Activated T-cell treated with anti-CD3 and anti-CD28 coated beads for 24 hours (primary cell): ENCODE measurements around the gene DOCK1.

Source experiments
- DNase-seq: peaks from one replicate; pipeline ENCODE4 v3.0.0-alpha.2; 2020; ENCODE audit warnings: low read depth

The DOCK1 gene

GRCh38 chr10:127467811-127468210 lies 562.6 kb downstream of the DOCK1 start:
- DNase-seq, result no peak

- no peak for DNase-seq
These were observed 563.4 kb downstream of the DOCK1 start for GRCh38 chr10:127468632-127469031.

DNA sequence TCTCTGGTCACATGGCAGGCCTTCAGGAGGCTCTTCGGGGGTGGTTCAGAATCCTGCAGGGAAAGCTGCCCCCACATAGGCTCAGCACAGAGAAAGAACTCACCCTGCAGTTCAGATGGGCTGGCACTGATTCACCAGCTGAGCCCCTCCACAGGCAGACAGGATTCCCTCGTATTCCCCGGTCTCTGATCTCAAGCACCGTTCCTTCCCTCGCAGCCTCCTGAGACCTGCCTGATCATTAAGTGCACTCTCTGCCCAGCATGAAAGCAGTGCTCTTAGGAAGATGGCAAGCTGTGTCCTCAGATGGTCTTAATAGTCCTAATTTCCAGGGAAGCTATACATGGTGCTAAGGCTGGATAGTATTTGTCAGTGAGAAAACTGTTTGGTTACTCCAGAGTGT lies 565.7 kb downstream of the DOCK1 start:
- no peak for DNase-seq

DNA sequence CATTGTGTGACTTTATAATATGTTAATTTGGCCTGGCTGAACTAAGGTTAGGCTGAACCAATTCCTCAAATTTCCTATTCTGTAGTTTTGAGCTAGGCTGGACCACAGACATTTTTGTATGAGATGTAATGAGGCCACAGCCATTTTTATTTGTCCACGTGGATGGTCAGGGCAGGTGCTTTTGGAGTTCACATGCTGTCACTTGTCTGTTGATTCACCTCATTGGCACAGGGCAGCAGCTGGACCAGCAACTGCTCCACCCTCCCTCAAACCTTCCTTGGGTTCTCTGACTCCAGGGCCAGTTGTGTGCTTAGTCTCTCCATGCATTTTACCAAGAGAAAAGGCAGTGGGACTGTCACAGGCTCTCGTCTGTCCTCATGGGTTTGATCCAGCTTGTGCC lies 567.7 kb downstream of the DOCK1 start:
- DNase-seq, result no peak

DNA sequence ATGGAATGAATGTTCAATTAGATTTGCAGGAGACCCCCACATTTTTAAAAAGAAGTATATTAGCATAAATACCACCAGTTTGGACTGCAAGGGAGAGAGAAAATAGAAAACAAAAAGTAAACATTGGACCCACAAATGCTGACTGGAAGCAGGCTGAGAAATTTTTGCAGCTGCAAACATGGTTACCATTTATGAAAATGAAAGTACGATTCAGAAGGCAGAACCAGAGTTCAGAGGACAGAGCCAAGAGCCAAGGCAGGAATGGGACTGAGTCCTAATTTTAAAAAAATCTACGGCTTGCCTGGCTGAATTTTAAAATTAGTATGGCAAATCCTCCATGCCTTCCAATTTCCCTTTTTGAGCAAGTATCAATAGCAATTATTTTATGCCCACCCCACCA lies 569.3 kb downstream of the DOCK1 start:
- no peak for DNase-seq

DNA sequence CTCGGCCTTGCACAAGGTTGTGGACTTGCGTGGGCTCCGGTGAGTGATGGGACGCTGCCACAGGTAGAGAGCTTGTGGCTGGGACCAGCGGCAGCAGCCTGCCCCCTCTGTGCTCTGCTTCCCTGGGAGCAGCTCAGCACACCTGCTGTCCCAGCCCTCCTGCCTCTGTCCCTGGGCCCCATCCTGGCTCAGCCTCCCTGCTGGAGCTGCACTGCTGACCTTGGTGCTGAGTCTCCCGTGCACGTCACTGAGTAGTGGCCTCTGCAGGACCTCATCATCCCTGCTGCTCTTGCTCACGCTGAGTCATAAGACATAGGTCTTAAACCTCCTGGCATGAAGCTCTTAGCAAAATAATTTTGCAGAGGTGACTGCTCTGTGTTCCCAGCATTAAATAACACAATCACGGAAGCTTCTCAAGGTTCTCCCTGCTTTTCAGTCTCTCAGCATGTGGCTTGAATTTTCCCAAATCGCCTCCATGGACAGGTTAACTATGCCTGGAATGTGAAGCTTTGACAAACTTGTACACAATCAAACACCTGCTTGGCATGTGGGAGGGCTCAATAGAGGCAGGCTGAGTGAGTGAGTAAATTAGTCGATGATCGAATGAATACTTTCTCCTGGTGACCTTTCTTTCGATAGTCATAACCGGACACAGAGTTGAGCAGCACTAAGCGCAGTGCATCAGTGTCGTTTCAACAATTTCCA lies 580.1 kb downstream of the DOCK1 start:
- DNase-seq, result no peak

DNA sequence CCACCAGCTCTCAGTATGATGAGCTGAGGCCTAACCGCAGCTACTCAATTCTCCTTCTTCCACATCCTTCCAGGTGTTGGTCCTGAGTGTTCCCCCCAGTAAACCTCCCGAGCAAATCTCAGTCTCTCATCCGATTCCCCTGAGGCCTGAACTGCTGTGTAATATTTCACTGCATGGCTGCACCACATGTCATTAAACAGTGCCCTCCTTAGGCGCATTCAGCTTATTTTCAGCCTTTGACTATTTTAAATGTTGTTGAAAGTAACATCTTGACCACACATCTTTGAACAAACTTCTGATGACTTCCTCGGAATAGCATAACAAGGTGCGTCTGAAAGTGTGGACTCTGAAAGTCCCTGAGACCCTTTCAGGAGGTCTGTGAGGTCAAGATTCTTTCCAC lies 581.1 kb downstream of the DOCK1 start:
- DNase-seq, result no peak

- no peak for DNase-seq
These were observed 587.5 kb downstream of the DOCK1 start for GRCh38 chr10:127492607-127493250.

DNA sequence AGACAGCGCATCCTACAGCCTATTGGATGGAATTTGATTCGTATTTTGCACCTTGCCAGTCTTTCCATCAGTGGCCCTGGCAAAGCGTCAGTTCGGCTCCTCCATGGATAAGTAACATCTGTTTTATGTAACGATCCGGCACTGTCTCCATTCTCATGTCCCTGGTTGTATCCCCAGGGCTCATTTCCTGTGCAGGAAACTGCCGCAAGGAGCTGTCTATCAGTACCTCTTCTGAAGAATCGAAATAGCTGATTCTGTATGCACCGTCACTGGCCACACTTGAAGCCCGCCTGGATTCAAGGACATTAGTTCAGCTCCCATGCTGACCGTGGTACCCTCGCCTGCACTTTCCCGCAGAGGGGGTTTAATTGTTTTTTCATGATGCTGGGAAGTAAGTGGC lies 590.8 kb downstream of the DOCK1 start:
- DNase-seq, result no peak

DNA sequence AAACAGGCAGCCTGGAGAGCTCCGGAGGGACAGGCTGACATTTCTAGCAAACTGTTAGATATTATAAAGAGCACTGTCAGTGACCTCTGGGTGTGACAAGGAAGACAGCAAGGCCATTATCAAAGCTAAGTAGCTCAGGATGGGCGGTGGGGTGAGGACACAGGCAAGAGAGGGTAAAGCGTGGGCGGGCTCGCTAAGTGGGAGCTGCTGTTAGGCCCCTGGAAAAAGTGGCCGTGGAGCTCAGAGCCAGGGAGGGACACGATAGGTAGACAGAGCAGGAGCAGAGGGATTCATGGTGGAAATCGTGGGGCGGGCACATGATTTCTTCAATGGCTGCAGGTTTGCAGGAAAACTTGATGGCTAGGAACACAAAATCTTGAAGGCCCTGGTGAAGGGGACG lies 592.5 kb downstream of the DOCK1 start:
- no peak for DNase-seq

- no peak for DNase-seq
These were observed 592.9 kb downstream of the DOCK1 start for GRCh38 chr10:127498087-127498486.

GRCh38 chr10:127500127-127500526 lies 594.9 kb downstream of the DOCK1 start:
- DNase-seq, result no peak
